GM12891 (cell line): Measurements from ENCODE around the gene CXCR2.

ENCODE experiments used
- DNase-seq: peaks from one replicate; pipeline ENCODE4 v3.0.0; 2011; ENCODE audit warnings: low spot score; ENCODE audit not compliant: insufficient read length
- FAIRE-seq: peaks from 2 replicates; lab custom pipeline; 2011; peaks lifted over from hg19 to GRCh38; lab: Jason Lieb, UNC
- PAX5 ChIP-seq: IDR thresholded peaks from 2 replicates; pipeline ENCODE4 v1.6.1; 2011; ENCODE audit warnings: low read length, moderate library complexity, mild to moderate bottlenecking; ENCODE audit not compliant: insufficient read depth, severe bottlenecking
- POLR2A ChIP-seq: IDR thresholded peaks from 2 replicates; pipeline ENCODE4 v1.6.1; 2011; ENCODE audit warnings: low read depth, low read length, control low read depth
- POLR2AphosphoS5 ChIP-seq: IDR thresholded peaks from 2 replicates; pipeline ENCODE4 v1.6.1; 2011; ENCODE audit warnings: low read depth, low read length, control low read depth
- POU2F2 ChIP-seq: IDR thresholded peaks from 2 replicates; pipeline ENCODE4 v1.6.1; 2011; ENCODE audit warnings: low read depth, mild to moderate bottlenecking, control low read depth, low read length, moderate library complexity
- SPI1 ChIP-seq: IDR thresholded peaks from 2 replicates; pipeline ENCODE4 v1.6.1; 2011; ENCODE audit warnings: low read depth, low read length, control low read depth
- TAF1 ChIP-seq: IDR thresholded peaks from 2 replicates; pipeline ENCODE4 v1.6.1; 2011; ENCODE audit warnings: low read depth, low read length, control low read depth

The CXCR2 gene

GRCh38 chr2:218130377-218130776, 4.5 kb downstream of the CXCR2 start:
- no peak for DNase-seq
- no peak for FAIRE-seq
- TF ChIP-seq SPI1 (no peak), POLR2AphosphoS5 (no peak), TAF1 (no peak), POLR2A (no peak), POU2F2 (no peak), PAX5 (no peak)

DNA sequence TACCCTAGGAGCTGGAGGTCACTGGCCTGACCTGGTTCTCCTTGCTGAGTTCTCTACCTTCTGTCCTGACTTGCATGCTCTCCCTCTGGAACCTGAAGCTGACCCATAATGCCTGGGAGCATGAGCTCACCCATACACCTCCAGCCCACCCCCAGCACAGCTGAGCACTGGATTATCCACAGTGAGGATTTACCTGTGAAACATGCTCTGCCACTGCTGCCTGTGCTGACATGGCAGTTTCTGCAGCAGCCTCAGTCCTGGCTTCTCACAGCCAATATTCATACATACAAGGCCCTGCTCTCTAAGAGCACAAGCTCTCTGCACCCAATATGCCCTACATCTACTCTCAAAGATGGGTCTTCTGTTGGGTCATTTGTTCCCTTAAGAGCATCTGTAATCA, 5.0 kb downstream of the CXCR2 start:
- no peak for FAIRE-seq

GRCh38 chr2:218137514-218137913, 11.7 kb downstream of the CXCR2 start:
- FAIRE-seq: no peak

More for the DNA sequence above, 5.0 kb downstream of the CXCR2 start:
- no peak for DNase-seq
- no peak for TF ChIP-seq SPI1
- TF ChIP-seq PAX5: no peak
- no peak for TF ChIP-seq POLR2A
- TF ChIP-seq POU2F2: no peak
- no peak for TF ChIP-seq TAF1
- TF ChIP-seq POLR2AphosphoS5: no peak

GRCh38 chr2:218138047-218138446, 12.2 kb downstream of the CXCR2 start:
- DNase-seq: no peak
- TF ChIP-seq PAX5 (no peak), TAF1 (no peak), POU2F2 (no peak), POLR2A (no peak), POLR2AphosphoS5 (no peak), SPI1 (no peak)
- no peak for FAIRE-seq

More at GRCh38 chr2:218137514-218137913, 11.7 kb downstream of the CXCR2 start:
- no peak for TF ChIP-seq TAF1
- TF ChIP-seq POU2F2: no peak
- TF ChIP-seq SPI1: peak; percentile 52
- TF ChIP-seq POLR2AphosphoS5: no peak
- no peak for DNase-seq

DNA sequence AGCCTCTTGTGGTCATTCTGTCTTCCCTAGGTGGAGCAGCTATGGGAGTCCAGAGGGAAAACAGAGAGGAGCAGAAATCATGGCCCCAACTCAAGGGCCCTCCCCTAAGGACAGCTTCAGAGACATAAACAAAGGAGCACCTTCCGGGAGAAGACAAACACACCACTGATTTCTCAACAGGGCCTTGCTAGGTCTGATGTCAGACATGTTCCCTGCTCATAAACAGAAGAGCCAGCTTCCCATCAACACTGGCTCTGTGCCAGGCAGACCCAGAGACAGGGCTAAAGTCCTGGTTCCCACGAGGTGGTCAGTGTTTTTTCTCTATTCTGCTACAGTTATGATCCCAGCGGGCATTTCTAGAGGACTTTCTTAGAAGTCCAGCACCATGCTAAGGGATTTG, 19.3 kb downstream of the CXCR2 start:
- DNase-seq (no peak), FAIRE-seq (no peak)
- TF ChIP-seq POLR2AphosphoS5: no peak
- no peak for TF ChIP-seq TAF1
- TF ChIP-seq PAX5: no peak
- no peak for TF ChIP-seq POU2F2
- no peak for TF ChIP-seq POLR2A
- no peak for TF ChIP-seq SPI1

GRCh38 chr2:218146056-218146455, 20.2 kb downstream of the CXCR2 start:
- FAIRE-seq (no peak), DNase-seq (no peak)
- no peak for TF ChIP-seq POU2F2
- TF ChIP-seq POLR2AphosphoS5: no peak
- no peak for TF ChIP-seq PAX5
- no peak for TF ChIP-seq TAF1
- TF ChIP-seq POLR2A: no peak
- no peak for TF ChIP-seq SPI1

GRCh38 chr2:218149098-218149497, 23.3 kb downstream of the CXCR2 start:
- no peak for FAIRE-seq
- no peak for TF ChIP-seq SPI1
- no peak for TF ChIP-seq TAF1
- no peak for TF ChIP-seq POU2F2
- TF ChIP-seq POLR2A: no peak
- no peak for TF ChIP-seq POLR2AphosphoS5
- no peak for TF ChIP-seq PAX5
- DNase-seq: no peak

GRCh38 chr2:218149848-218150440, 24.1 kb downstream of the CXCR2 start:
- FAIRE-seq (peak; percentile 78), DNase-seq (peak; percentile 32)
- TF ChIP-seq SPI1 (peak; percentile 98), POLR2AphosphoS5 (no peak)

DNA sequence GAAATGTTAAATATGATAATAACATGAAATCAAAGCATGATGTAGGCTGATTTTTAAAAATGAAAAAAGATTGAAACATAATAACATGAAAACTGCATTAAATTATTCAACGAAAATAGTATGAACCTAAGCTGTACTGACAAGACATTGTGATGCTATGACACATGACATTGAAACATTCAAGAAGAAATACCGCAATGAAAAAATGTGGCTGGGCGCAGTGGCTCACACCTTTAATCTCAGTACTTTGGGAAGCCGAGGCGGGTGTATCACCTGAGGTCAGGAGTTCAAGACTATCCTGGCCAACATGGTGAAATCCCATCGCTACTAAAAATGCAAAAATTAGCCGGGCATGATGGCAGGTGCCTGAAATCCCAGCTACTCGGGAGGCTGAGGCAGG, 26.3 kb downstream of the CXCR2 start:
- DNase-seq (no peak), FAIRE-seq (no peak)
- no peak for TF ChIP-seq POLR2AphosphoS5
- TF ChIP-seq TAF1: no peak
- no peak for TF ChIP-seq SPI1
- TF ChIP-seq POLR2A: no peak
- no peak for TF ChIP-seq PAX5
- TF ChIP-seq POU2F2: no peak

DNA sequence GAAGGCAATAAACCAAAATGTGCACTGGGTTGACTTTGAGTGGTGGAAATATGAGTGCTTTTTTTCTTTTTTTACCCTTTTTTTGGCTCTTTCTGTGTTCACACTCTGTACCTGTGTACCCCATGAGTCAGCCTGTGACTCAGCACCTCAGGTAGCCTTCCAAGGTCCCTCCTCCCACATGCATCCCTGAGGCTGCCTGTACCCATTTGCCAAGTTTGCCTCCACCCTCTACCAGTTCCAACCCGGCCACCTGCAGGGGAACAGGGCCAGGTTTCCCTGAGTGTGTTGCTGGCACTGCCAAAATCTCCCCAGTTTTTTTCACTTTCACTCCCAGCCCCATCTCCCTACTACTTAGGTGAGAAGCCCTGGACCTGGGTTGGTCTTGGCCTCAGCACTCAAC, 26.9 kb downstream of the CXCR2 start:
- DNase-seq (no peak), FAIRE-seq (no peak)
- TF ChIP-seq POLR2A (no peak), SPI1 (no peak), POU2F2 (no peak), TAF1 (no peak), POLR2AphosphoS5 (no peak), PAX5 (no peak)
